GM23248 (cell line): Measurements from ENCODE around the gene DAB2IP.

Experiments used
- EZH2 ChIP-seq: fragments of 200-600 bp; sonication (generic); IDR thresholded peaks from 2 replicates; pipeline ENCODE4 v1.6.1; 2018; ENCODE audit warnings: antibody characterized with exemption, mild to moderate bottlenecking; ENCODE audit not compliant: insufficient read depth, poor library complexity, severe bottlenecking
- EZH2phosphoT487 ChIP-seq: fragments of 200-600 bp; sonication (generic); IDR thresholded peaks from 2 replicates; pipeline ENCODE4 v1.6.1; 2018; ENCODE audit warnings: antibody characterized with exemption, moderate library complexity, mild to moderate bottlenecking, low read depth; ENCODE audit not compliant: insufficient read depth

- TF ChIP-seq EZH2 (no peak), EZH2phosphoT487 (no peak)
Measured at GRCh38 chr9:121717141-121717991, 65.9 kb downstream of the DAB2IP start.
